Measurements from ENCODE around the gene OR3A1. TPM values are rescaled to one million over a fixed set of nuclear protein-coding genes. Genes with fewer than 3 reads are reported as not detected.
"Not testable (repeated sequence)": the region's sequence is repeated elsewhere in the genome, so short reads cannot be mapped to it uniquely, and the experiment has no call there.

Gene OR3A1
- total RNA-seq: not detected in 2 replicates

- no peak for DNase-seq (ENCODE audit: extremely low read depth, low read depth, low spot score)
Observed at GRCh38 chr17:3298260-3298659, at the start of gene OR3A1. TSS of gene OR3A1 (minus strand) at chr17:3298360. CDS start at chr17:3292582, 5,778 bp downstream.

GRCh38 chr17:3342782-3343181 is 44.6 kb upstream of the OR3A1 start:
- not testable (repeated sequence) for DNase-seq (ENCODE audit: extremely low read depth, low read depth, low spot score)

GRCh38 chr17:3335876-3336275 is 37.7 kb upstream of the OR3A1 start:
- no peak for DNase-seq (ENCODE audit: extremely low read depth, low read depth, low spot score)

- DNase-seq (ENCODE audit: extremely low read depth, low read depth, low spot score): no peak
Observed at GRCh38 chr17:3318336-3318735, 20.2 kb upstream of the OR3A1 start.

- DNase-seq (ENCODE audit: extremely low read depth, low read depth, low spot score): no peak
Observed at GRCh38 chr17:3316836-3317235, 18.7 kb upstream of the OR3A1 start.

GRCh38 chr17:3308603-3309002 is 10.4 kb upstream of the OR3A1 start:
- DNase-seq (ENCODE audit: extremely low read depth, low read depth, low spot score): no peak

- DNase-seq (ENCODE audit: extremely low read depth, low read depth, low spot score): no peak
Observed at GRCh38 chr17:3295632-3296031, 2.5 kb downstream of the OR3A1 start.

GRCh38 chr17:3293548-3293947 is 4.6 kb downstream of the OR3A1 start:
- not testable (repeated sequence) for DNase-seq (ENCODE audit: extremely low read depth, low read depth, low spot score)

GRCh38 chr17:3282901-3283300 is 15.3 kb downstream of the OR3A1 start:
- no peak for DNase-seq (ENCODE audit: extremely low read depth, low read depth, low spot score)

- no peak for DNase-seq (ENCODE audit: extremely low read depth, low read depth, low spot score)
Observed at GRCh38 chr17:3276126-3276525, 22.0 kb downstream of the OR3A1 start.

GRCh38 chr17:3271072-3271848 is 26.9 kb downstream of the OR3A1 start:
- DNase-seq (ENCODE audit: extremely low read depth, low read depth, low spot score): no peak

- no peak for DNase-seq (ENCODE audit: extremely low read depth, low read depth, low spot score)
Observed at GRCh38 chr17:3260600-3260999, 37.6 kb downstream of the OR3A1 start.

- no peak for DNase-seq (ENCODE audit: extremely low read depth, low read depth, low spot score)
Observed at GRCh38 chr17:3260163-3260562, 38.0 kb downstream of the OR3A1 start.

- no peak for DNase-seq (ENCODE audit: extremely low read depth, low read depth, low spot score)
Observed at GRCh38 chr17:3256575-3256974, 41.6 kb downstream of the OR3A1 start.

- DNase-seq (ENCODE audit: extremely low read depth, low read depth, low spot score): not testable (repeated sequence)
Observed at GRCh38 chr17:3249013-3249412, 49.1 kb downstream of the OR3A1 start.

- DNase-seq (ENCODE audit: extremely low read depth, low read depth, low spot score): not testable (repeated sequence)
Observed at GRCh38 chr17:3244841-3245240, 53.3 kb downstream of the OR3A1 start.

GRCh38 chr17:3241044-3241443 is 57.1 kb downstream of the OR3A1 start:
- not testable (repeated sequence) for DNase-seq (ENCODE audit: extremely low read depth, low read depth, low spot score)

Other genes with a start within 250 kb of the OR3A1 start
- gene OR1D5, start 234.8 kb downstream of the OR3A1 start, total RNA-seq: not detected in 2 replicates
- gene OR1D2, start 193.9 kb downstream of the OR3A1 start, total RNA-seq: not detected in 2 replicates
- not detected in 2 replicates for gene OR1G1, start 170.8 kb downstream of the OR3A1 start, total RNA-seq
- gene OR1A2, start 100.8 kb downstream of the OR3A1 start, total RNA-seq: not detected in 2 replicates
- not detected in 2 replicates for gene OR1A1, start 90.7 kb downstream of the OR3A1 start, total RNA-seq
- gene OR3A2, start 87.9 kb upstream of the OR3A1 start, total RNA-seq: not detected in 2 replicates
- not detected in 2 replicates for gene OR1E1, start 100.0 kb upstream of the OR3A1 start, total RNA-seq
- gene OR3A3, start 113.0 kb upstream of the OR3A1 start, total RNA-seq: not detected in 2 replicates
- not detected in 2 replicates for gene OR1E2, start 135.5 kb upstream of the OR3A1 start, total RNA-seq
- not detected in 2 replicates for gene SPATA22, start 173.5 kb upstream of the OR3A1 start, total RNA-seq
- not detected in 2 replicates for gene ASPA, start 177.6 kb upstream of the OR3A1 start, total RNA-seq

Measured in glomerular endothelial cell (primary cell).